ENCODE measurements around the gene POLG.

Gene POLG

DNA sequence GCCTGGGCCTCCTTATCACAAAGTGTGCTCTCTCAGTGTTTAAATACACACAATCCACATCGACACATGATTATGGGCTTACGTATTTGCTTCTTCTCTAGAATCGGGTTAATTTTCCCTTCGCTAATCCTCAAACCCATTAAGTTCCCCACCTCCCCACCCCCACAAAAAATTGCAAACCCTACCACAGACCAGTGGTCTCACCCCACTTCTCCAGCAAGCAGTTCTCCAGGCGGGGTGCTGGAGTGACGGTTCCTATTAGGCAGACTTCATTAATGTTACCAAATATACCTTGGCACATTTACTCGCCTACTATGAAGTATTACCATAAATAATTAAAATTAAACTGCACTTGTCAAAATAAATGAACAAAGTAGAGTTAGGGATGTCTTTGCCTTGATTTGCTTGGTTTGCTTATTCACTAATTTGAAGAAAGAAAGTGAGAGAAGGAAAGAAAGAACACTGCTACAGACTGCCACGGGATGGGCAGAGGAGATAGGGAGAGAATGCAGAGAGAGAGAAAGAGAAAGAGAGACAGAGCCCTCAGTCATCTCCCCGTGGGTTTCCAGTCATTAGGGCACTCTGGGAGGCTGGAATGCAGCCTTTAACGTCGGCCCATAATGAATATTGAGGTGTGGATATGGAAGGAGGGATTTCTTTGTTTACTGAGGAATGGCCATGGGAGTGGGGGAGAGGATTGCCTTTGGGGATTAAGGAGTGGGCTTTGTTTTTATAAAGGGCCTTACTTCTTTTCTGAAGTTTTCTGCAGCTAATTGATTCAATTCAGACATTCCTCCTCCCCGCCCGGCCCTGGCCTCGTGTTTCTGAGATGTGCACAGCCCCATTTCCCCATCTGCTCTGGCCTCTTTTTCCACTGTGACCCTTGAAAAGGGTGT, 39.7 kb upstream of the POLG start:
- H3K27ac ChIP-seq: no peak overlapping the region
- no peak for TF ChIP-seq CTCF (conservative IDR thresholded peaks at IDR 0.05)
- no peak for TF ChIP-seq ZFX (IDR thresholded peaks at IDR 0.05)

- TF ChIP-seq ZFX (IDR thresholded peaks at IDR 0.05) (no peak), CTCF (conservative IDR thresholded peaks at IDR 0.05) (no peak)
- H3K27ac ChIP-seq: no peak overlapping the region
These were observed 37.7 kb upstream of the POLG start for GRCh38 chr15:89372069-89372935.

- H3K27ac ChIP-seq: no peak overlapping the region
- no peak for TF ChIP-seq CTCF (conservative IDR thresholded peaks at IDR 0.05)
- TF ChIP-seq ZFX (IDR thresholded peaks at IDR 0.05): no peak
These were observed 36.8 kb upstream of the POLG start for GRCh38 chr15:89371228-89372044.

- no peak overlapping the region for H3K27ac ChIP-seq
- TF ChIP-seq CTCF (conservative IDR thresholded peaks at IDR 0.05): no peak
- TF ChIP-seq ZFX (IDR thresholded peaks at IDR 0.05): no peak
These were observed 36.3 kb upstream of the POLG start for GRCh38 chr15:89370978-89371227.

DNA sequence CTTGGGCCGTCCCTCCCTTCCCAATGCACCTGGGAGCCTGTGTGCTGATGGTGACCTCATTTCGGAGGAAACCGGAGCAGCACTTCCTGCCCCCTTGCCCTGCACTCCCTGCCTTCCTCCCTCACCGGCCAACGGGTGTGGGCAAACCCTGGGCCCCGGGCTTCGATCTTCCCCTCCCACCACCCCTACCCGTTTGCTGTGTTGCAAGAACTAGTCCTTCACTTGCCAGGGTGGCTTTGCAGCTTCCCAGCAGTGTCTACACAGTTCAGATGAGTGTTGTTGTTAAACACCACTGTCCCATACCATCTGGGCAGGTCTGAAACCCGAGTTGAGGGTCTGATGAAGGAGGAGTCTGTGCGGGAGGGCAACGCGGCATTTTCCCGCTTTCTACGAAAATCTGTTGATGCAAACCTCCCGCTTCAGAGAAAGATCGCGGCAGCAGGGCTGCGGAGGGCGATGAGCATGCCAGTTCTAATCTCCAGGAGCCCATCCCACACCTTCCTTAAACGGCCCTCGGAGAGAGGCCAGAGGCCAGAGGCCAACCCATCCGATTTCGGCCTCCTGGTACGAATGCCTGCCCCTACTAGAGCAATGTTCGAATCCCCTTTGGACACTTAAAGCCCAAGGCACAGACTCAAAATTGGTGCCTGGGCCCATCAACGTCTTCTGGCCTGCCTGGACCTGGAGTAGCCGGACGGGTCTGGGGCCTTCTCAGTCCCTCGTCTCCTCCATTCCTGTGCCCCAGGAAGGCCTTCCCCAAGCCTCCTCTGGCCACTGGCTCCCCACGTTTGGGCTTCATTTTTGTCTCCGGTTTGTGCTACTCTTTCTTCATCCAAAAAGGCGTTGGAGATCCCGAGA, 35.7 kb upstream of the POLG start:
- no peak overlapping the region for H3K27ac ChIP-seq
- TF ChIP-seq CTCF (conservative IDR thresholded peaks at IDR 0.05) (no peak), ZFX (IDR thresholded peaks at IDR 0.05) (no peak)

DNA sequence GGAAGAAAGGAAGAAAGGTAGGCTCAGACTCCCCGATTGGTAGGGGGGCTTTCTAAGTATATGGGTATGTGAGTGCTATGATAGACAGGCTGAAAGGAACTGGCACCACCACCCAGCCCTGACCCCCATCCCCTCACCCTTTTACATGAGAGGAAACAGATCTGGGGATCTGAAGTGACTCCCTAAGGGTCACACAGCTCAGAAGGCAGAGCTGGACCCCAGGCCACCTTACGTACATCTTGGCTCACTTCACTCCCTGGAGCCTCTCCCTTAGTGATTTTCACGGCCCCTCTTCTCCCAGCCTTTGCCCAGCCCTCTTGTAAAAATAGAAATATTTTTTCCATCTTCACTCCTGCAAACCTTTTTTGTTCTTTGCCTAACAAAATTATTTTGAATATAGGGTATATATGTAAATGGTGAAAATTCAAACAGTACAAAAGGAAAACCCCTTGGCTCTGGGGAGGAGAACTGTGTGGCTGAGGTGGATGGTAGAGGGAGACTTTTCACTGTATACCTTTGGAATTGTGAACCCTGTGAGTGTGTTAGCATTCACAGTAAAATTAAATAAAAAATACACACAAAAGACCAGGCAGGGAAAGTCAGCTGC, 34.8 kb upstream of the POLG start:
- no peak overlapping the region for H3K27ac ChIP-seq
- no peak for TF ChIP-seq CTCF (conservative IDR thresholded peaks at IDR 0.05)
- TF ChIP-seq ZFX (IDR thresholded peaks at IDR 0.05): no peak

Data from C4-2B (cell line).